Stimulated activated CD8-positive, alpha-beta memory T cell treated with anti-CD3 and anti-CD28 coated beads, Interleukin-15, amount 100 ng/mL, for 1 hour (primary cell): ENCODE measurements around the gene FHIT.
"Not testable (repeated sequence)": the region's sequence is repeated elsewhere in the genome, so short reads cannot be mapped to it uniquely, and the experiment has no call there.

Experiments used
- DNase-seq: peaks from one replicate; pipeline ENCODE4 v3.0.0-alpha.2; 2020; ENCODE audit warnings: low read depth

The FHIT gene

DNA sequence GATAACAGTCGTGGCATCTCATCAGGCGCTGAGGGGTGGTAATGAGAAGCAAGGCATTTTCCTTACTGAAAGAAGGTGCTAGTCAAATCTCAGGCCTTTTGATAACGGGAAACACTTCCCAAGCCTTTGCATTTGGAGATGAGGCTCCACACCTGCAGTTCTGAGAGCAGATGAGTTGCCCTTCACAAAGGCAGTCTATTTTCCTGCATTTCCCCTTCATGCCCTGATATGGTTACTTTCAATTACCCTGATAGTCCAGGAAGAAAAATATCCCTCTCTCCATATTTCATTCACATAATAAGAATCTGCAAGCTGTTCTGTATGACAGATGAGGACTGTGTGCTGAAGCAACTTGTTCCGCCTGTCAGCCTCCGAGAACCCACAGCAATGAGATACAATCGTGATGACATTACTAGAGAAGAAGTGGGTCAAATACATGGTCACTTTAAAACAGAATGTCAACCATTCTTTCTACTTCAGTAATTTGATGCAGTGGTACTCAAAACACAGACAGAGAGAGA is 25.0 kb downstream of the FHIT start:
- DNase-seq = no peak

DNA sequence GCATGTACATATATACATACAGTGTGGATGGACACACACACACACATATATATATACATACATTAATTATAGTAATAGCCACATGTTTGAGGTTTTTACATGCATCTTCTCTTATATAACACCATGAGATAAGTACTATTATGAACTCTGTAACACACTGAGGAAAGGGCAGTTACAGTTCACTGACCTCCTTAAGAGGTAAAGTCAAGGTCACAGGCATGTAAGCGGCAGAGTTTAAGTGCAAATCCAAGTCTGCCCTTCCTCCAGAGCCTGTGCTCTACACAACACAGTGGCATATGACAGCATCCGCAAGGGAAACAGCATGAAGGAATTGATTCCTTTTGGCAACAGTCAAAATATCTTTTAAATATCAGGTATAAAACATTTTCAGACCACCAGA is 26.4 kb downstream of the FHIT start:
- DNase-seq = no peak

DNA sequence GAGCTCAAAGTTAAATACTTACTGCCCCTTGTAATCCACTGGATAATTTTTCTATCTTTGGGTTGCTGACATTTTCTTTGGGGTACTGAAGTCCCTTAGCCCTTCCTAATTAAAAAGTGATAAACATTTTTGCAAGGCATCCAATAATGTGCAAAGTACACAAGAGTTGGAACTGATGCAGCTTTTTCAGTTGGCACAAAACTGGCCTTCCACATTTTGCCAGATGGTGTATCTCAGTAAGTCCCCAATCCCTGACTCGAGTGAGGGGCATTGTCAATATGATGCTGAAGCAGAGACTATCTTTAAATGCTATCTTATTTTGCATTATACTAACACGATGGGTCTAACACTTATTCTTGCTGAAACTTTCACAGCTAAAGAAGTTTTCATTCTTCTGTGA is 27.8 kb downstream of the FHIT start:
- no peak for DNase-seq

DNA sequence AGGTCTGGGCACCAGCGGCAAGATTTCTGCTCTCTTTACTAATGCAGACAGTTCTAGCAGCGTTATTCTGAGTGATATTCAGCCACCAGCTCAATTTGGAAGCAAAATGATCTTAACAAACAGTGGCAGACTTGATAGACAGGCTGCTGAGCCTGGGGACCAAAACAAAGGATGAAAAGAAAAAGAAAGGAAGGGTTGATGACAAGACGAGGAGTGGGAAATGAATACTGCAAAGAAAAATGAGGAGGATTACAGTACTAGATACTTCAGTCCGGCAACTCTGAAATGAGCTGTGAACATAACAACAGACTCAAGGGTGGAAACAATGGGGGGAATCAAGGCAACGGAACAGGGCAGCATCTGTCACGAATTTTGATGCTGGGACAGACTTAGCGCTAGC is 28.8 kb downstream of the FHIT start:
- no peak for DNase-seq

GRCh38 chr3:61221759-61222362 is 29.4 kb downstream of the FHIT start:
- DNase-seq = no peak

- no peak for DNase-seq
Observed at GRCh38 chr3:61218504-61218903, 32.7 kb downstream of the FHIT start.

DNA sequence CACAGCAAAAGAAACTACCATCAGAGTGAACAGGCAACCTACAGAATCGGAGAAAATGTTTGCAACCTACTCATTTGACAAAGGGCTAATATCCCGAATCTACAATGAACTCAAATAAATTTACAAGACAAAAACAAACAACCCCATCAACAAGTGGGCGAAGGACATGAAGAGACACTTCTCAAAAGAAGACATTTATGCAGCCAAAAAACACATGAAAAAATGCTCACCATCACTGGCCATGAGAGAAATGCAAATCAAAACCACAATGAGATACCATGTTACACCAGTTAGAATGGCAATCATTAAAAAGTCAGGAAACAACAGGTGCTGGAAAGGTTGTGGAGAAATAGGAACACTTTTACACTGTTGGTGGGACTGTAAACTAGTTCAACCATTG is 35.1 kb downstream of the FHIT start:
- not testable (repeated sequence) for DNase-seq

DNA sequence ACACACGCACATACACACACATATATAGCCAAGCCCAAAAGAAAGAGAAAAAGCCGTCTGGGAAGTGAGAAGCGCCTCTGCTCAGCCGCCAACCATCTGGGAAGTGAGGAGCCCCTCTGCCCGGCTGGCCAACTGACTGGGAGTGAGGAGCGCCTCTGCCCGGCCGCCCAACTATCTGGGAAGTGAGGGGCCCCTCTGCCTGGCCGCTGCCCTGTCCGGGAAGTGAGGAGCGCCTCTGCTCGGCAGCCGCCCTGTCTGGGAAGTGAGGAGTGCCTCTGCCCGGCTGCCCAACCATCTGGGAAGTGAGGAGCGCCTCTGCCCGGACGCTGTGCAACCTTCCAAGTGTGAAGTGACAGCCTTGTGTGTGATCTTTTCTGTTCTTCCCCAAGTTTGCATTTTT is 49.2 kb downstream of the FHIT start:
- no peak for DNase-seq

DNA sequence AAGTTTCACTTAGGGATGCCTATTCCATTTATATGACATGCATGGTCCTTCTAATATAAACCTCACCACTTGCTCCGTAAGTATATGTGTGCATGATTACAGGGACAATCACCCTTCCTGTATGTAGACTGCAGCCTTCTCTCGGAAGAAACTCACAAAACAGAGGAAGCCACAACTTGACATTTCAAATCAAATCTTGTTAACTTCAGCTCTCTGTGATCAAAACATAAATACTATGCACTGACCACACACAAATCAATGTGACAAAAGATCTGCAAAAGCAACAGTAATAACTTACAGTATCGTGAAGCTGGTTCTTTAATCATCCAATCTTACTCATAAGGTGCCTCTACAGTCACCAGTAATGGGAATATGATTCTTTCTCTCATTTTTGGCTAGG is 50.2 kb downstream of the FHIT start:
- no peak for DNase-seq

DNA sequence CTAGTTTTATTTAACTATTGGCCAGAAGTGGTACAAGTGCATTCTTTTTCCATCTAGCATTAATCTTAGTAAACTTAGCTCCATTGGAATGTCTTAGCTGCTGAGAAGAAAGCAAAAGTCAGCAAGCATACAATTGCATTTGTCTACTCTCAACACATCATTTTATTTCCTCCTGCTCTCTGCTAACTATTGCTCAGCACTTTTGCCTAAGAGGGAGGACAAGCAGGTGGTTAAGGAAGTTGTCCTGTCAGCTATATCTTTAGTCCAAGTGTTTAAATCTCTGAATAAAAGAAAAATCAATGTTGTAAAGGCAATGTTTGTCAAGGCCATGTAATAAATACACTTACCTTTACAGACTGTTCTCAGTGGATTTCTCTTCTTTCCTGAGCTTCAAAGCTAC is 51.0 kb downstream of the FHIT start:
- no peak for DNase-seq

- no peak for DNase-seq
Observed at GRCh38 chr3:61199843-61200242, 51.4 kb downstream of the FHIT start.

DNA sequence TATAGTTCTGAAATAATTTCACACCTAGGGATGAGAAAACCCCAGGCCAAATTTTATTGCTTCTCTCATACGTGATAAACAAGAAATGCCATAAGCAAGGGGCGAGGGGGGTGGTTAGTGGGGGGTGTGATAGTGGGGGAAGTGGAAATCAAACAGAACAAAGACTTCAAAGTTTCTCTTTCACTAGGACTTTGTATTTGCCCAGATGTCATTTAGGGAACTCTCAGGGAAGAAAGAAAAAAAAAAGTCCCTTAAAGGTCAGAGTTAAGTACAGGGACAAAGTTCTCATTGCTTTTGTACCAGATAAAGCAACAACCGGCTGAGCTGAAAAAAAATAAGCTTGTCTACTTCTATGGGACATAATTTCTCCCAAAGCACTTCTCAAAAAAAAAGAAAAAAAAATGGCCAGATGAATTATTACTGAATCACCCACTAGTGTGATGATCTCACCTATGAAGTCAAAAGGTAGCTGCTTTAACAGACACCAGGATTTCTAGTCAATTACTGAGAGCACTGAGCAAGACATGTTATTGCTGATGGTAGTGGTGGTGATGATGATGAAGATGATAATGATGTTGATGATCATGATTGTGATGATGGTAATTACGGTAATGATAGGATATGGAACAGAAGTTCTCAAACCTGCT is 56.2 kb downstream of the FHIT start:
- no peak for DNase-seq

GRCh38 chr3:61192222-61192621 is 59.0 kb downstream of the FHIT start:
- DNase-seq = no peak

DNA sequence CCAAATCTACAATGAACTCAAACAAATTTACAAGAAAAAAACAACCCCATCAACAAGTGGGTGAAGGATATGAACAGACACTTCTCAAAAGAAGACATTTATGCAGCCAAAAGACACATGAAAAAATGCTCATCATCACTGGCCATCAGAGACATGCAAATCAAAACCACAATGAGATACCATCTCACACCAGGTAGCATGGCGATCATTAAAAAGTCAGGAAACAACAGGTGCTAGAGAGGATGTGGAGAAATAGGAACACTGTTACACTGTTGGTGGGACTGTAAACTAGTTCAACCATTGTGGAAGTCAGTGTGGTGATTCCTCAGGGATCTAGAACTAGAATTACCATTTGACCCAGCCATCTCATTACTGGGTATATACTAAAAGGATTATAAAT is 61.0 kb downstream of the FHIT start:
- DNase-seq = not testable (repeated sequence)

- DNase-seq = no peak
Observed at GRCh38 chr3:61186030-61186429, 65.2 kb downstream of the FHIT start.

GRCh38 chr3:61184956-61185355 is 66.3 kb downstream of the FHIT start:
- DNase-seq = no peak

GRCh38 chr3:61182662-61183061 is 68.6 kb downstream of the FHIT start:
- no peak for DNase-seq

- no peak for DNase-seq
Observed at GRCh38 chr3:61181874-61182273, 69.4 kb downstream of the FHIT start.

- no peak for DNase-seq
Observed at GRCh38 chr3:61180206-61180605, 71.0 kb downstream of the FHIT start.

DNA sequence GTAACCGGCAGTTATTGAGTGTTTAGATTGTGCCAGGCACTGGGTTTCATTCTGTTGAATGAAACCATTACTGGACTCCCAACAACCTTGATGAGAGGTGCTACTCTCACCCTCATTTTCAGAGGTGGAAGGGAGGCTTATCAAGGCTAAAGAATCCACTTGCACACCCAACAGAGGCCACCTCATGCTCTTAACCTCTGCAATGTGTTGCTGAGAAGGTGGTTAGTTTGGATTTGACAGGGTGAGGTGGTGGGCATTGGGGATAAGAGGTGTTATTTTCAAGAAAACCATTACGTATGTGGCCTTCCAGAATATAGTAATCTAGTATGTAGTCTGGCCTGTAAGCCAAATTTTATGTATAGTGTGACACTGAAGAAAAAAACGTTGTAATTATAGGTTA is 73.1 kb downstream of the FHIT start:
- DNase-seq = no peak

DNA sequence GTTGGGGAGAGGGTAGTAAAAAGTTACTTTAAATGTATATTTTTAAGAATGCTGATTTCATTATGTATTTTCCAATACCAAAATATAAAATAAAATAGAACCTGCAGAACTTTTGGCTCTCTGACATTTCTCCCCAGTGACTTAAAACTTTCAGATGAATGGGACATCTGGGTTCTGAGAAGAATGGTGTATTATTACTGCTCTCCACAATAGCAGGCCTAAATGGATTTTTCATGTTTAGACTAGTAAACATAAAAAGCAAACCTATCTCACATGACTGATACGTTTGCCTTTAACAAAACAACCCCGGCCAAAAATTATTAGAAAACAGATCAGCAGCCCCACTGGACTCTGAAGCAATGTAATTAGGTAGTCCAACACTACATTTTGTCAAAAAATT is 73.8 kb downstream of the FHIT start:
- no peak for DNase-seq

- DNase-seq = no peak
Observed at GRCh38 chr3:61173676-61174075, 77.6 kb downstream of the FHIT start.

- DNase-seq = no peak
Observed at GRCh38 chr3:61172684-61173083, 78.6 kb downstream of the FHIT start.

GRCh38 chr3:61172203-61172602 is 79.0 kb downstream of the FHIT start:
- DNase-seq = no peak
